GM23338 (cell line): ENCODE results near the gene GDF7. TPM values are rescaled to one million over a fixed set of nuclear protein-coding genes. Genes with fewer than 3 reads are reported as not detected.

Source experiments
- CREB1 ChIP-seq: fragments of 250-450 bp; sonication (Bioruptor Pico); IDR thresholded peaks from 2 replicates; pipeline ENCODE4 v1.5.0; 2020; ENCODE audit warnings: low read depth, mild to moderate bottlenecking, moderate library complexity
- EZH2 ChIP-seq: fragments of 200-600 bp; sonication (generic); IDR thresholded peaks from one replicate; pipeline ENCODE4 v1.8.0; 2017; ENCODE audit warnings: antibody characterized with exemption, mild to moderate bottlenecking, low read depth; ENCODE audit not compliant: unreplicated experiment
- EZH2phosphoT487 ChIP-seq: fragments of 200-600 bp; sonication (generic); IDR thresholded peaks from one replicate; pipeline ENCODE4 v1.8.1; 2018; ENCODE audit warnings: antibody characterized with exemption; ENCODE audit not compliant: unreplicated experiment
- NANOG ChIP-seq: IDR thresholded peaks from 2 replicates; pipeline ENCODE4 v1.6.1; 2016; ENCODE audit warnings: antibody characterized with exemption, borderline replicate concordance
- POLR2AphosphoS5 ChIP-seq: IDR thresholded peaks from 2 replicates; pipeline ENCODE4 v1.6.1; 2016; ENCODE audit warnings: antibody characterized with exemption, low read depth
- STAT1 ChIP-seq: IDR thresholded peaks from one replicate; pipeline ENCODE4 v1.6.1; 2016; ENCODE audit warnings: antibody characterized with exemption; ENCODE audit not compliant: unreplicated experiment
- ZNF114 ChIP-seq: fragments of 250-450 bp; sonication (Bioruptor Pico); IDR thresholded peaks from 2 replicates; pipeline ENCODE4 v1.5.0; 2020; ENCODE audit warnings: mild to moderate bottlenecking, moderate library complexity
- ZNF331 ChIP-seq: fragments of 250-450 bp; sonication (Bioruptor Pico); IDR thresholded peaks from 2 replicates; pipeline ENCODE4 v1.5.0; 2020; ENCODE audit warnings: low read depth, mild to moderate bottlenecking, moderate library complexity
- polyA plus RNA-seq: library from polyadenylated mRNA; unstranded; fragments of >200 nt; fragmentation: Nextera tagmentation; extraction: Ambion mirVana; gene quantifications from 2 replicates; pipeline ENCODE4 v1.2.1, GENCODE V29; 2016
- total RNA-seq: library from RNA; depleted of rRNA; stranded (reverse); fragments of >200 nt; shearing (Covaris generic); gene quantifications from 2 replicates; pipeline ENCODE4 v1.2.3, GENCODE V29; 2014
- TF ChIP-seq, protein P1 (sequence below): fragments of 250-450 bp; sonication (Bioruptor Pico); IDR thresholded peaks from 2 replicates; pipeline ENCODE4 v1.5.0; 2020; ENCODE audit warnings: mild to moderate bottlenecking, moderate library complexity
- TF ChIP-seq, protein P2 (sequence below), 2 experiments: fragments of 200-600 bp in 1 of 2; sonication (generic) in 1 of 2; conservative IDR thresholded peaks; 2 replicates each; pipeline versions ENCODE4 v1.5.1 to v1.6.1; 2016 to 2017; ENCODE audit warnings: antibody characterized with exemption in 2 of 2, low read depth in 2 of 2, mild to moderate bottlenecking in 2 of 2, moderate library complexity in 1 of 2
- TF ChIP-seq, protein P3 (sequence below): IDR thresholded peaks from 2 replicates; pipeline ENCODE4 v1.6.1; 2016; ENCODE audit warnings: antibody characterized with exemption

The GDF7 gene
- total and polyA plus RNA-seq, 2 experiments from 2014 or later: 0.19 to 0.52 TPM

- TF ChIP-seq, protein P1, sequence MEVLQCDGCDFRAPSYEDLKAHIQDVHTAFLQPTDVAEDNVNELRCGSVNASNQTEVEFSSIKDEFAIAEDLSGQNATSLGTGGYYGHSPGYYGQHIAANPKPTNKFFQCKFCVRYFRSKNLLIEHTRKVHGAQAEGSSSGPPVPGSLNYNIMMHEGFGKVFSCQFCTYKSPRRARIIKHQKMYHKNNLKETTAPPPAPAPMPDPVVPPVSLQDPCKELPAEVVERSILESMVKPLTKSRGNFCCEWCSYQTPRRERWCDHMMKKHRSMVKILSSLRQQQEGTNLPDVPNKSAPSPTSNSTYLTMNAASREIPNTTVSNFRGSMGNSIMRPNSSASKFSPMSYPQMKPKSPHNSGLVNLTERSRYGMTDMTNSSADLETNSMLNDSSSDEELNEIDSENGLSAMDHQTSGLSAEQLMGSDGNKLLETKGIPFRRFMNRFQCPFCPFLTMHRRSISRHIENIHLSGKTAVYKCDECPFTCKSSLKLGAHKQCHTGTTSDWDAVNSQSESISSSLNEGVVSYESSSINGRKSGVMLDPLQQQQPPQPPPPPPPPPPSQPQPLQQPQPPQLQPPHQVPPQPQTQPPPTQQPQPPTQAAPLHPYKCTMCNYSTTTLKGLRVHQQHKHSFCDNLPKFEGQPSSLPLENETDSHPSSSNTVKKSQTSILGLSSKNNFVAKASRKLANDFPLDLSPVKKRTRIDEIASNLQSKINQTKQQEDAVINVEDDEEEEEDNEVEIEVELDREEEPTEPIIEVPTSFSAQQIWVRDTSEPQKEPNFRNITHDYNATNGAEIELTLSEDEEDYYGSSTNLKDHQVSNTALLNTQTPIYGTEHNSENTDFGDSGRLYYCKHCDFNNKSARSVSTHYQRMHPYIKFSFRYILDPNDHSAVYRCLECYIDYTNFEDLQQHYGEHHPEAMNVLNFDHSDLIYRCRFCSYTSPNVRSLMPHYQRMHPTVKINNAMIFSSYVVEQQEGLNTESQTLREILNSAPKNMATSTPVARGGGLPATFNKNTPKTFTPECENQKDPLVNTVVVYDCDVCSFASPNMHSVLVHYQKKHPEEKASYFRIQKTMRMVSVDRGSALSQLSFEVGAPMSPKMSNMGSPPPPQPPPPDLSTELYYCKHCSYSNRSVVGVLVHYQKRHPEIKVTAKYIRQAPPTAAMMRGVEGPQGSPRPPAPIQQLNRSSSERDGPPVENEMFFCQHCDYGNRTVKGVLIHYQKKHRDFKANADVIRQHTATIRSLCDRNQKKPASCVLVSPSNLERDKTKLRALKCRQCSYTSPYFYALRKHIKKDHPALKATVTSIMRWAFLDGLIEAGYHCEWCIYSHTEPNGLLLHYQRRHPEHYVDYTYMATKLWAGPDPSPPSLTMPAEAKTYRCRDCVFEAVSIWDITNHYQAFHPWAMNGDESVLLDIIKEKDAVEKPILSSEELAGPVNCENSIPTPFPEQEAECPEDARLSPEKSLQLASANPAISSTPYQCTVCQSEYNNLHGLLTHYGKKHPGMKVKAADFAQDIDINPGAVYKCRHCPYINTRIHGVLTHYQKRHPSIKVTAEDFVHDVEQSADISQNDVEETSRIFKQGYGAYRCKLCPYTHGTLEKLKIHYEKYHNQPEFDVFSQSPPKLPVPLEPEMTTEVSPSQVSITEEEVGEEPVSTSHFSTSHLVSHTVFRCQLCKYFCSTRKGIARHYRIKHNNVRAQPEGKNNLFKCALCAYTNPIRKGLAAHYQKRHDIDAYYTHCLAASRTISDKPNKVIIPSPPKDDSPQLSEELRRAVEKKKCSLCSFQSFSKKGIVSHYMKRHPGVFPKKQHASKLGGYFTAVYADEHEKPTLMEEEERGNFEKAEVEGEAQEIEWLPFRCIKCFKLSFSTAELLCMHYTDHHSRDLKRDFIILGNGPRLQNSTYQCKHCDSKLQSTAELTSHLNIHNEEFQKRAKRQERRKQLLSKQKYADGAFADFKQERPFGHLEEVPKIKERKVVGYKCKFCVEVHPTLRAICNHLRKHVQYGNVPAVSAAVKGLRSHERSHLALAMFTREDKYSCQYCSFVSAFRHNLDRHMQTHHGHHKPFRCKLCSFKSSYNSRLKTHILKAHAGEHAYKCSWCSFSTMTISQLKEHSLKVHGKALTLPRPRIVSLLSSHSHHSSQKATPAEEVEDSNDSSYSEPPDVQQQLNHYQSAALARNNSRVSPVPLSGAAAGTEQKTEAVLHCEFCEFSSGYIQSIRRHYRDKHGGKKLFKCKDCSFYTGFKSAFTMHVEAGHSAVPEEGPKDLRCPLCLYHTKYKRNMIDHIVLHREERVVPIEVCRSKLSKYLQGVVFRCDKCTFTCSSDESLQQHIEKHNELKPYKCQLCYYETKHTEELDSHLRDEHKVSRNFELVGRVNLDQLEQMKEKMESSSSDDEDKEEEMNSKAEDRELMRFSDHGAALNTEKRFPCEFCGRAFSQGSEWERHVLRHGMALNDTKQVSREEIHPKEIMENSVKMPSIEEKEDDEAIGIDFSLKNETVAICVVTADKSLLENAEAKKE (CRISPR knock-in tag): no peak
- TF ChIP-seq STAT1 (no peak), EZH2phosphoT487 (no peak), ZNF114 (no peak), ZNF331 (CRISPR knock-in tag) (no peak), CREB1 (CRISPR knock-in tag) (no peak), NANOG (no peak), POLR2AphosphoS5 (no peak), EZH2 (no peak)
- TF ChIP-seq, protein P2, sequence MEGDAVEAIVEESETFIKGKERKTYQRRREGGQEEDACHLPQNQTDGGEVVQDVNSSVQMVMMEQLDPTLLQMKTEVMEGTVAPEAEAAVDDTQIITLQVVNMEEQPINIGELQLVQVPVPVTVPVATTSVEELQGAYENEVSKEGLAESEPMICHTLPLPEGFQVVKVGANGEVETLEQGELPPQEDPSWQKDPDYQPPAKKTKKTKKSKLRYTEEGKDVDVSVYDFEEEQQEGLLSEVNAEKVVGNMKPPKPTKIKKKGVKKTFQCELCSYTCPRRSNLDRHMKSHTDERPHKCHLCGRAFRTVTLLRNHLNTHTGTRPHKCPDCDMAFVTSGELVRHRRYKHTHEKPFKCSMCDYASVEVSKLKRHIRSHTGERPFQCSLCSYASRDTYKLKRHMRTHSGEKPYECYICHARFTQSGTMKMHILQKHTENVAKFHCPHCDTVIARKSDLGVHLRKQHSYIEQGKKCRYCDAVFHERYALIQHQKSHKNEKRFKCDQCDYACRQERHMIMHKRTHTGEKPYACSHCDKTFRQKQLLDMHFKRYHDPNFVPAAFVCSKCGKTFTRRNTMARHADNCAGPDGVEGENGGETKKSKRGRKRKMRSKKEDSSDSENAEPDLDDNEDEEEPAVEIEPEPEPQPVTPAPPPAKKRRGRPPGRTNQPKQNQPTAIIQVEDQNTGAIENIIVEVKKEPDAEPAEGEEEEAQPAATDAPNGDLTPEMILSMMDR (conservative IDR thresholded peaks at IDR 0.05; ENCODE audit: low read depth in 2 of 2): no peak
- TF ChIP-seq, protein P3, sequence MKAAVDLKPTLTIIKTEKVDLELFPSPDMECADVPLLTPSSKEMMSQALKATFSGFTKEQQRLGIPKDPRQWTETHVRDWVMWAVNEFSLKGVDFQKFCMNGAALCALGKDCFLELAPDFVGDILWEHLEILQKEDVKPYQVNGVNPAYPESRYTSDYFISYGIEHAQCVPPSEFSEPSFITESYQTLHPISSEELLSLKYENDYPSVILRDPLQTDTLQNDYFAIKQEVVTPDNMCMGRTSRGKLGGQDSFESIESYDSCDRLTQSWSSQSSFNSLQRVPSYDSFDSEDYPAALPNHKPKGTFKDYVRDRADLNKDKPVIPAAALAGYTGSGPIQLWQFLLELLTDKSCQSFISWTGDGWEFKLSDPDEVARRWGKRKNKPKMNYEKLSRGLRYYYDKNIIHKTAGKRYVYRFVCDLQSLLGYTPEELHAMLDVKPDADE: no peak
Observed at GRCh38 chr2:20638646-20639430, 28.1 kb upstream of the GDF7 start (continued).
